AG10803 (cell line): ENCODE measurements around the gene PAK4.
A peak's percentile ranks its signal among the peaks of the same experiment; 100 is the strongest.

Source experiments
- DNase-seq: peaks from one replicate; pipeline ENCODE4 v3.0.0; 2010; ENCODE audit warnings: low read depth
- H3K4me3 ChIP-seq: 2 replicates; pipeline ENCODE4 v1.5.1; 2011; ENCODE audit warnings: mild to moderate bottlenecking, low read length, control low read depth
- TF ChIP-seq, protein P1 (sequence below): conservative IDR thresholded peaks from 2 replicates; pipeline ENCODE4 v1.5.1; 2011; ENCODE audit warnings: mild to moderate bottlenecking, low read length, control low read depth, inconsistent platforms

PAK4 gene

GRCh38 chr19:39125554-39126311, at the start of gene PAK4:
TSS of gene PAK4 (plus strand) at chr19:39125786. CDS start at chr19:39169554, 43,768 bp downstream.
- TF ChIP-seq, protein P1, sequence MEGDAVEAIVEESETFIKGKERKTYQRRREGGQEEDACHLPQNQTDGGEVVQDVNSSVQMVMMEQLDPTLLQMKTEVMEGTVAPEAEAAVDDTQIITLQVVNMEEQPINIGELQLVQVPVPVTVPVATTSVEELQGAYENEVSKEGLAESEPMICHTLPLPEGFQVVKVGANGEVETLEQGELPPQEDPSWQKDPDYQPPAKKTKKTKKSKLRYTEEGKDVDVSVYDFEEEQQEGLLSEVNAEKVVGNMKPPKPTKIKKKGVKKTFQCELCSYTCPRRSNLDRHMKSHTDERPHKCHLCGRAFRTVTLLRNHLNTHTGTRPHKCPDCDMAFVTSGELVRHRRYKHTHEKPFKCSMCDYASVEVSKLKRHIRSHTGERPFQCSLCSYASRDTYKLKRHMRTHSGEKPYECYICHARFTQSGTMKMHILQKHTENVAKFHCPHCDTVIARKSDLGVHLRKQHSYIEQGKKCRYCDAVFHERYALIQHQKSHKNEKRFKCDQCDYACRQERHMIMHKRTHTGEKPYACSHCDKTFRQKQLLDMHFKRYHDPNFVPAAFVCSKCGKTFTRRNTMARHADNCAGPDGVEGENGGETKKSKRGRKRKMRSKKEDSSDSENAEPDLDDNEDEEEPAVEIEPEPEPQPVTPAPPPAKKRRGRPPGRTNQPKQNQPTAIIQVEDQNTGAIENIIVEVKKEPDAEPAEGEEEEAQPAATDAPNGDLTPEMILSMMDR: no peak
- peak within 1 kb of the TSS; percentile 87 for H3K4me3 ChIP-seq
- DNase-seq: peak; percentile 96

DNA sequence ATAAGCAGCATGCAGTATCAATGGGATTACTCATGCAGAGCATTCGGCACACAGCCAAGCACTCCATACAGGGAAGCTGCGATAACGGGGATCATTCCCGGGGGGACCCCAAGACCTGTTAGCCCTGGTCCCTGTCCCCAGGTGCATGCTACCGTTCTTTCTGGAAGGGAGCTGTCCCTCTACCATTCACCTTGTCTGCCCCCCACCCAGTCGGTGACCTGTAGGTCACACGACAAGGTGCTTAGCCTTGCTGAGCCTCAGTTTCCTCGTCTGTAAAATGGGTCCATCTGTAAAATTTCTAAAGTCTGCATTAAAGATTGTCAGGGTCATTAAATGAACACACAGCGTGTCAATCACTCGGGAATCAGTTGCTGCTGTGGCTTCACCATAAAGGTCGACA, 48.3 kb upstream of the PAK4 start:
- TF ChIP-seq, protein P1: no peak
- no peak for DNase-seq
- H3K4me3 ChIP-seq: no peak overlapping the region

GRCh38 chr19:39078436-39079200, 47.0 kb upstream of the PAK4 start:
- TF ChIP-seq, protein P1: no peak
- peak; percentile 98 for DNase-seq
- H3K4me3 ChIP-seq: no peak overlapping the region

GRCh38 chr19:39080431-39080830, 45.2 kb upstream of the PAK4 start:
- H3K4me3 ChIP-seq: no peak overlapping the region
- TF ChIP-seq, protein P1: no peak
- DNase-seq: no peak

DNA sequence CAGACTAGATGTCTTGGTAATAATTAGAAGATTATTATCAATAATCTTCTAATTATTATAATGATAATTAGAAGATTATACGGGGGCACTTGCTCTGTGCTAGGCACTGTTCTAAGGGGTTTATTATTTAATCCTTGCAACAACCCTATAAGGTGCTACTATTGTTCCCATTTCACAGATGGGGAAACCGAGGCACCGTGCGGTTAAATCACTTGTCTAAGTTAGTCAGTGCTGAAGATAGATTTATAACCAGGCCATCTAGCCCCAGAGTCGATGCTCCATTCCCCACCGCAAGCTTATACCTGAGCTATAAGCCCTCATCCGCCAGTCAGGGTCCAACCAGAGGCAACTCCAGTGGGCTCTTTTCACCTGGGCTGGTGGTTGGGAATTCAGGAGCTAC, 43.4 kb upstream of the PAK4 start:
- TF ChIP-seq, protein P1: no peak
- no peak for DNase-seq
- no peak overlapping the region for H3K4me3 ChIP-seq

DNA sequence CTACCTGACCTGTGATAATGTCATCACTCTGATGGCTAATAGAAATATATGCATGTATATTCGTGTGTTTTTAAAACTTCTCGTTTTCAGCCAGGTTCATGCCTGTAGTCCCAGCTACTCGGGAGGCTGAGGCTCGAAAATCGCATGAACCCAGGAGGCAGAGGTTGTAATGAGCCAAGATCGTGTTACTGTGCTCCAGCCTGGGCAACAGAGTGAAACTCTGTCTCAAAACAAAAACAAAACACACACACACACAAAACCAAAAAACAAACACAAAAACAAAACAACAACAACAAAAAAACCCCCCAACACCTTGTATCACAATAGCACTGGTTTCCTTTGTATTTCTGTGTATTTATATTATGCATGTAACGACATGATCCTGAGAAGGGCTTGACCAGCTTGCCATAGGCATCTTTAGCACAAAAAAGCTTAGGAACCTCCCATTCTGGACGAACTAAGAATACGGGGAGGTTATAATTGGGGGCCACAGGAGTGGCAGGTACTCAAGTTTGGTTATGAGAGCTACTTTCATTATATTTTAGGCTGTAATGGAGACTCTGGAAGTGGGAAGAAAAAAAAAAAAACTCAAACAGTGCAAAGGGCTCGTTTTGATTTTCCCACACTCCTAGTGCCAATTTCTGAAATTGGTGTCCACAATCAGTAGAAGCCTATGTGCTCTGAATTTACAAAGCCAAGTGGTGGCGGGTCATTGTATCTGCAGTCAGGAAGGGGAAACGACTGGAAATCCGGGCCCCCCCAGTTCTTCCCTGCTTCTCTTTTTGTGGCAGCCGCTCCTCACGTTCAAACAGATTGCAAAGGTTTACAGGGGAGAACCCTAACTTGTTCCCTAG, 42.6 kb upstream of the PAK4 start:
- DNase-seq: no peak
- TF ChIP-seq, protein P1: no peak
- H3K4me3 ChIP-seq: no peak overlapping the region
